Lung (tissue), 12 donors: Measurements from ENCODE around the gene ADAMTS7. TPM values are rescaled to one million over a fixed set of nuclear protein-coding genes. Genes with fewer than 3 reads are reported as not detected.

Experiments
- ATAC-seq: fragments of 200-7000 bp; cut with Tn5 transposase; one replicate; pipeline ENCODE4 v1.9.1; 2020; ENCODE audit warnings: moderate number of reproducible peaks; ENCODE audit not compliant: insufficient read depth, low FRiP score
- DNase-seq, 3 donors: peaks; one replicate each; pipeline ENCODE4 v3.0.0-alpha.2; 2013 to 2017
- H3K27ac ChIP-seq, 2 donors: one replicate each; pipeline ENCODE4 v1.5.1; 2013; ENCODE audit warnings: mild to moderate bottlenecking in 2 of 2, moderate library complexity in 2 of 2, control low read depth in 1 of 2, inconsistent platforms in 1 of 2, low read depth in 1 of 2, low read length in 1 of 2
- H3K27me3 ChIP-seq, 3 donors: one replicate each; pipeline ENCODE4 v1.5.1; 2013; ENCODE audit warnings: low read length in 2 of 3; ENCODE audit not compliant: control insufficient read depth in 3 of 3, insufficient read depth in 3 of 3
- H3K36me3 ChIP-seq, 4 donors: one replicate each; pipeline ENCODE4 v1.5.1; 2013; ENCODE audit warnings: low read length in 4 of 4, mild to moderate bottlenecking in 1 of 4, moderate library complexity in 1 of 4; ENCODE audit not compliant: control insufficient read depth in 4 of 4, insufficient read depth in 4 of 4
- H3K4me1 ChIP-seq, 5 donors: one replicate each; pipeline ENCODE4 v1.5.1; 2013; ENCODE audit warnings: low read length in 5 of 5, mild to moderate bottlenecking in 2 of 5, moderate library complexity in 1 of 5; ENCODE audit not compliant: control insufficient read depth in 5 of 5, insufficient read depth in 5 of 5
- H3K4me3 ChIP-seq: one replicate; pipeline ENCODE4 v1.5.1; 2013; ENCODE audit warnings: mild to moderate bottlenecking, control low read depth, moderate library complexity
- H3K9ac ChIP-seq, 2 donors: one replicate each; pipeline ENCODE4 v1.5.1; 2013; ENCODE audit warnings: low read length in 2 of 2, control low read depth in 1 of 2; ENCODE audit not compliant: insufficient read depth in 1 of 2
- H3K9me3 ChIP-seq, 4 donors: one replicate each; pipeline ENCODE4 v1.5.1; 2013; ENCODE audit warnings: low read length in 3 of 4, mild to moderate bottlenecking in 1 of 4, moderate library complexity in 1 of 4; ENCODE audit not compliant: control insufficient read depth in 4 of 4, insufficient read depth in 3 of 4
- CTCF ChIP-seq: IDR thresholded peaks from 2 replicates; pipeline ENCODE4 v1.5.1; 2012; ENCODE audit warnings: mild to moderate bottlenecking; ENCODE audit errors: control extremely low read depth, extremely low read depth
- WGBS, 2 donors: extraction: QIAGEN DNeasy Blood & Tissue Kit; methylation state at CpG; one replicate each; pipeline ENCODE4 v1.1.7; 2013; 5-methylcytosine and 5-hydroxymethylcytosine counted together
- polyA plus RNA-seq, 2 donors: library from polyadenylated mRNA; stranded (reverse); fragments of 200-250 nt; gene quantifications; one replicate each; pipeline ENCODE4 v1.2.1, GENCODE V29; 2013
- total RNA-seq, 2 donors: library from RNA; depleted of rRNA in 1 of 2; stranded (reverse); fragments of >200 nt in 1 of 2; gene quantifications; one replicate each; pipeline ENCODE4 v1.2.1, GENCODE V29; 2014 to 2021
- donor health status: control.
- donor health status: control.
- donor health status: Bipolar disorder and iron deficiency.
- donor health status: healthy.
- donor health status: DM: yes; HTN: yes; CAD: no.

The ADAMTS7 gene
- total and polyA plus RNA-seq, 4 donors: 3.3 to 13.1 (median 5.2) TPM

DNA sequence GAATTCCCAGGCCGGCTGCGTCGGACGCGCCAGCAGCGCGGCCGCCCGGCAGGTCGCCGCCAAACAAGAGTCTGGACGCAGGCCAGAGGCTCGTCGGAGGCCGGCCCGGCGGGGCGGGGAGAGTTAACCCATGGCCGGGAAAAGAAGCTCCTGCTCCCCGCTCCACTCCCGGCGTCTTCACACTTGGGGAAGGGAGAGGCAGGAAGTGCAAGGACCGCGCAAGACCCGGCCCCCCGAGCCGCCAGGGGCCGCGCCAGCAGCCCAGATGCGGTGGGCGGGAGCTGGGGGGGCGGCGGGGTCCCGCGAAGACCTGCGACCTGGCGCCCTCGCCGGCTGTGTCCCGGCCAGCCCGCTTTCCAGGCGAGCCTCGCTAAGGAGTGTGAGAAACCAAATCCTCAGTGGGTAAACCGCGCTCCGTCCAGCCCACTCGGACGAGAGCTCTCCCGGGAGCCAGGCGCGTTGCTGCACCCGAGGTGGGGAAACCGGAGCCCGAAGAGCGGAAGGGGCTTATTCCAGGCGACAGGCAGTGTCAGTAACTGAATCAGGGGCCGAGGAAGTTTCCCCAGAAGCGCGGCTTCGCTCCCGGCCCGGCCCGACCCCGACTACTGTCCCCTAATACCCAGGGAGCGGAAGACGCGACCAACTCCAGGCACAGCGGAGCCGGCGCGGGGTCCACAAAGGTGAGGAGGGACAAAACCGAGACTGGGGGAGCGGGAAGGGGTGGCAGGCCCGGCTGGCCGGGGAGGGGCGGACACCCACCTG is 721 bp downstream of the ADAMTS7 start:
- DNase-seq (peak; percentile 76 to 83 (median 81)), ATAC-seq (peak; percentile 47)
- no peaks in the 10 kb centered on the region for H3K36me3 ChIP-seq
- peak overlapping the region; percentile 65 to 88 for H3K27ac ChIP-seq
- H3K4me1 ChIP-seq: peaks cover 2 to 15% (median 5%) of the 10 kb centered on the region in 5 donors
- H3K9ac ChIP-seq: no peak overlapping the region
- H3K27me3 ChIP-seq: no peaks in the 10 kb centered on the region
- H3K9me3 ChIP-seq: peaks cover 0 to 5% (median 1%) of the 10 kb centered on the region in 4 donors
- TF ChIP-seq CTCF: no peak
- H3K4me3 ChIP-seq: peak overlapping the region; percentile 67
- WGBS, 2 donors: 1 to 2% methylated on average over 63 to 76 of the region's 76 CpGs

DNA sequence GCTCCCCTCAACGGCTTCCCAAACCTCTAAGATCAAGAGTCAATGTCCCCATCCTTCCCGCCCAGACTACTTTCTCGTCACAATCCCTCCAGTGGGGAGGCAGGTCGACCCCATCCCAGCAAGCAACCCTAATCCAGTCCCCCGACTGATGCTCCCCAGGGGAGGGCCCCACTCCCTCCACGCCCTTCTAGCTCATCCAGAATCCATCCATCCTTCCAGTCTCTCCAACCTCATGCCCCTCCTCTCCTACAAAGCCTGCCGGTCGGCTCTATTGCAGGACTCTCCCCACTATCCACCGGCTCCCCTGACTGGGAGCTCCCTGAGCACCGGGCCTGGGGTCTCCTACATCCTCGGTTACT is 1.3 kb downstream of the ADAMTS7 start:
- Histone ChIP-seq H3K27me3 (no peaks in the 10 kb centered on the region), H3K27ac (peak overlapping the region in 1 of 2 donors; percentile 88), H3K9me3 (peaks cover 0 to 5% (median 1%) of the 10 kb centered on the region in 4 donors), H3K9ac (no peak overlapping the region), H3K4me3 (no peak overlapping the region), H3K4me1 (peaks cover 2 to 15% (median 5%) of the 10 kb centered on the region in 5 donors), H3K36me3 (no peaks in the 10 kb centered on the region)
- WGBS, 2 donors: 36 to 37% methylated on average over 11 of the region's 11 CpGs
- DNase-seq (no peak), ATAC-seq (no peak)
- TF ChIP-seq CTCF: no peak

- Histone ChIP-seq H3K4me3 (no peak overlapping the region), H3K36me3 (no peaks in the 10 kb centered on the region), H3K9ac (no peak overlapping the region), H3K27me3 (no peaks in the 10 kb centered on the region), H3K27ac (no peak overlapping the region), H3K9me3 (peaks cover 0 to 5% (median 1%) of the 10 kb centered on the region in 4 donors), H3K4me1 (peaks cover 2 to 15% (median 5%) of the 10 kb centered on the region in 5 donors)
- ATAC-seq (no peak), DNase-seq (peak in 2 of 3 donors; percentile 11 to 31)
- no peak for TF ChIP-seq CTCF
- WGBS, 2 donors: 60 to 72% methylated on average over 2 of the region's 2 CpGs
Measured at GRCh38 chr15:78808550-78808949, 2.7 kb downstream of the ADAMTS7 start.

GRCh38 chr15:78807359-78807758 is 3.9 kb downstream of the ADAMTS7 start:
- 95 to 97% methylated on average over 2 of the region's 2 CpGs for WGBS, 2 donors
- ATAC-seq (no peak), DNase-seq (no peak)
- Histone ChIP-seq H3K27ac (no peak overlapping the region), H3K9me3 (peaks cover 0 to 5% (median 1%) of the 10 kb centered on the region in 4 donors), H3K4me1 (peaks cover 2 to 15% (median 5%) of the 10 kb centered on the region in 5 donors), H3K27me3 (no peaks in the 10 kb centered on the region), H3K4me3 (no peak overlapping the region), H3K36me3 (no peaks in the 10 kb centered on the region), H3K9ac (no peak overlapping the region)
- TF ChIP-seq CTCF: no peak
